Measurements from ENCODE around the gene DCAF8L2.

GRCh38 chrX:27575565-27575964 is 14.6 kb upstream of the DCAF8L2 start:
- TF ChIP-seq CTCF (IDR thresholded peaks at IDR 0.05) (no peak), EP300 (IDR thresholded peaks at IDR 0.05) (no peak), POLR2A (IDR thresholded peaks at IDR 0.05) (no peak), POLR2AphosphoS5 (IDR thresholded peaks at IDR 0.05) (no peak)
